Nephron (organoid): ENCODE results near the gene SPON1.

Experiments used
- H3K27ac Mint-ChIP-seq, 3 experiments: 2 replicates each; pipeline ENCODE4 v1.8.0; 2020; ENCODE audit warnings: mixed read lengths in 3 of 3, mild to moderate bottlenecking in 2 of 3, moderate library complexity in 1 of 3
- H3K27me3 Mint-ChIP-seq: 2 replicates; pipeline ENCODE4 v1.8.0; 2021; ENCODE audit warnings: low read depth, mild to moderate bottlenecking, moderate library complexity, mixed read lengths
- H3K36me3 Mint-ChIP-seq: 2 replicates; pipeline ENCODE4 v1.8.0; 2020; ENCODE audit warnings: low read depth, mixed read lengths
- H3K4me1 Mint-ChIP-seq: 2 replicates; pipeline ENCODE4 v1.8.0; 2020; ENCODE audit warnings: mixed read lengths
- H3K4me3 Mint-ChIP-seq, 3 experiments: 2 replicates each; pipeline ENCODE4 v1.8.0; 2020; ENCODE audit warnings: mild to moderate bottlenecking in 3 of 3, mixed read lengths in 3 of 3, moderate library complexity in 2 of 3
- H3K9me3 Mint-ChIP-seq: 2 replicates; pipeline ENCODE4 v1.8.0; 2020; ENCODE audit warnings: mixed read lengths
- TF ChIP-seq, protein P1 (sequence below), 3 experiments: fragments of 200-600 bp; sonication (generic); IDR thresholded peaks; one replicate each; pipeline ENCODE4 v1.5.0; 2021; ENCODE audit warnings: antibody characterized with exemption in 3 of 3; ENCODE audit not compliant: unreplicated experiment in 3 of 3

Gene SPON1

DNA sequence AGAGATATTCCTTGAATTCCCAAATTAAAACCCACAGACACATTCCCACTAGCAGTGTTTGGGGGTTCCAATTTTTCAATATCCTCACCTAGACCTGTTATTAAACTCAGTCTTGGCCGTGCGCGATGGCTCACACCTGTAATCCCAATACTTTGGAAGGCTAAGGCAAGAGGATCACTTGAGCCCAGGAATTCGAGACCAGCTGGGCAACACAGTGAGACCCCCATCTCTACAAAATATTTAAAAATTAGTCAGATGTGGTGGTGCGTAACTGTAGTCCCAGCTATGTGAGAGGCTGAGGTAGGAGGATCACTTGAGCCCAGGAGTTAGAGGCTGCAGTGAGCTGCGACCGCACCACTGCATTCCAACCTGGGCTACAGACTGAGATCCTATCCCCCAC lies 343.1 kb downstream of the SPON1 start:
- H3K27me3 Mint-ChIP-seq: no peaks in the 10 kb centered on the region
- H3K36me3 Mint-ChIP-seq: no peaks in the 10 kb centered on the region
- H3K27ac Mint-ChIP-seq: peak overlapping the region; percentile 65 to 78 (median 66)
- TF ChIP-seq, protein P1, sequence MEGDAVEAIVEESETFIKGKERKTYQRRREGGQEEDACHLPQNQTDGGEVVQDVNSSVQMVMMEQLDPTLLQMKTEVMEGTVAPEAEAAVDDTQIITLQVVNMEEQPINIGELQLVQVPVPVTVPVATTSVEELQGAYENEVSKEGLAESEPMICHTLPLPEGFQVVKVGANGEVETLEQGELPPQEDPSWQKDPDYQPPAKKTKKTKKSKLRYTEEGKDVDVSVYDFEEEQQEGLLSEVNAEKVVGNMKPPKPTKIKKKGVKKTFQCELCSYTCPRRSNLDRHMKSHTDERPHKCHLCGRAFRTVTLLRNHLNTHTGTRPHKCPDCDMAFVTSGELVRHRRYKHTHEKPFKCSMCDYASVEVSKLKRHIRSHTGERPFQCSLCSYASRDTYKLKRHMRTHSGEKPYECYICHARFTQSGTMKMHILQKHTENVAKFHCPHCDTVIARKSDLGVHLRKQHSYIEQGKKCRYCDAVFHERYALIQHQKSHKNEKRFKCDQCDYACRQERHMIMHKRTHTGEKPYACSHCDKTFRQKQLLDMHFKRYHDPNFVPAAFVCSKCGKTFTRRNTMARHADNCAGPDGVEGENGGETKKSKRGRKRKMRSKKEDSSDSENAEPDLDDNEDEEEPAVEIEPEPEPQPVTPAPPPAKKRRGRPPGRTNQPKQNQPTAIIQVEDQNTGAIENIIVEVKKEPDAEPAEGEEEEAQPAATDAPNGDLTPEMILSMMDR (IDR thresholded peaks at IDR 0.05; ENCODE audit: unreplicated experiment in 3 of 3): no peak
- H3K9me3 Mint-ChIP-seq: no peaks in the 10 kb centered on the region
- no peak overlapping the region for H3K4me3 Mint-ChIP-seq
- H3K4me1 Mint-ChIP-seq: peaks cover 27% of the 10 kb centered on the region

DNA sequence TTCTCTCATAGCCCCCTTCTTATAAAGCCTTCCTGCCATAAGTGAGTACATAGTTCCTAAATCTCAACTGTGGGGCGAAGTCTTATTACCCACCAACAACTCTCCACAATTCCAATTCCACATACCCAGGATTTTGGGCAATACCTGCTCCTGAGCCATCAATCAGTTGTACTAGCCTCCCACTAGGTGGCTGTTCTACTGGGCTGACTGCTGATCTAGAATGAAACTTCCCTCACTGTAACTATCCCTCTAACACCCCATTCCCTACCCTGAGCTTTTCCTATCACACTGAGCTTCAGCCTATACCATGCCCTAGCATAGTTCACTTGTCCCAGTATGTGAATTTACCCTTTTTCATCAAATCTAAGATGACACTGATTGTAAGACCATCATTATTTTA lies 344.0 kb downstream of the SPON1 start:
- TF ChIP-seq, protein P1 (IDR thresholded peaks at IDR 0.05; ENCODE audit: unreplicated experiment in 3 of 3): no peak
- Mint-ChIP-seq H3K4me1 (peaks cover 27% of the 10 kb centered on the region), H3K36me3 (no peaks in the 10 kb centered on the region), H3K27me3 (no peaks in the 10 kb centered on the region), H3K9me3 (no peaks in the 10 kb centered on the region), H3K4me3 (no peak overlapping the region), H3K27ac (peak overlapping the region; percentile 53 to 73 (median 70))

DNA sequence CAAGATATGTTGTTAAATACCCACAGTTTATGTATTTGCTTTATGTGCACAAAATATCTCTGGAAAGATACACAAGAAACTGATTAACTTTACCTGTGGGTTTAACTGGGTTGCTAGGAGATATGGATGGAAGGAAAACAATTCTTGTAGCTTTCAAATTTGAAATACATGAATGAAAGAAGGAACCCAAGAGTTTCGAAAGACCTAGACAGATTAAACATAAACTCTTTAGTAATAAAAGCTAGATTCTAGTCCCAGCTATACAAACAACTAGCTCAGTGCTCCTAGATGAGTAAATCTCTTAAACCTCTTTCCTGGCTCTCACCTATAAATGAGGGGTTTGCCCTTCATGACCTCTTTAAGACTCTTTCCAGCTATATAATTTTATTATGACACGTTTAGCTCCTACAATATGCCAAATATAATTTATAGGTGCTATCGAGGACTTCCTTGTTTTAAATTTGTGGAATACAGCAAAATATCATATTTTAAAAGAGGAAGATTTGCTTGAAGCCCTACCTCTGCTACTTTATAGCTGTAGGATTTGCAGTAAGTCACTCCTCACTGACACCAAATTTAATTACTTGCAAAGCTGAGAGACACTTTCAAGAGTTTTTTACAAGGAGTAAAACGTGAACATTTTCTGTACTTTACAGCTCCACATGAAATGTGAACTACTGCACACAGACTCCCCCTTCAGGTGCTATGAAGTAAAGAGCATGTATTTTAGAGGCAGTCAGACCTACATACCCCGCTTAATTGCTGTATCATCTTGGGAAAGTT lies 345.8 kb downstream of the SPON1 start:
- no peak overlapping the region for H3K4me3 Mint-ChIP-seq
- H3K27ac Mint-ChIP-seq: peak overlapping the region in 1 of 3 experiments; percentile 19
- TF ChIP-seq, protein P1 (IDR thresholded peaks at IDR 0.05; ENCODE audit: unreplicated experiment in 3 of 3): peak; percentile 52 to 68 (median 59)
- H3K4me1 Mint-ChIP-seq: peaks cover 23% of the 10 kb centered on the region
- no peaks in the 10 kb centered on the region for H3K27me3 Mint-ChIP-seq
- no peaks in the 10 kb centered on the region for H3K36me3 Mint-ChIP-seq
- H3K9me3 Mint-ChIP-seq: no peaks in the 10 kb centered on the region

DNA sequence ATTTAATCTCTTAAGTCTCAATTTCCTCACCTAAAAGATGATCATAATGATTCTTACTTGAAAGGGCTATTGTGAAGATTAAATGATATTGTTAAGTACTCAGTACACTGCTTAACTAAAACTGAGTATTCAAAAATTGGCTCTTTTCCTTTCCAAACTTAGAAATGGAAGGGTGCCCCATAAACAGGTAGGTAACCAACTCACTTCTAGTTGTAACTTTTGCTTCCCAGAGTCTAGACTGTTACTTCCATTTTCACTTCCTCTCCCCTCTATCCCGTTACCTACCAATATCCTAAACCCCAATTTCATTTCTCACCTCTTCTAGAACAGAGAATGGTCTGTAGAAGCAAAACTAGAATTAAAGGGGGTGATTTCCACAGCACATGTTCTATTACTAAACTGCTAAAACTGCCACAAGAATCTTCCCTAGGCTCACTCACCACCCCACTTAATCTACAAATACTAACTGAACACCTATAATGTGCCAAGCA lies 346.4 kb downstream of the SPON1 start:
- Mint-ChIP-seq H3K9me3 (no peaks in the 10 kb centered on the region), H3K36me3 (no peaks in the 10 kb centered on the region), H3K4me3 (no peak overlapping the region), H3K27ac (no peak overlapping the region), H3K4me1 (peaks cover 23% of the 10 kb centered on the region), H3K27me3 (no peaks in the 10 kb centered on the region)
- TF ChIP-seq, protein P1 (IDR thresholded peaks at IDR 0.05; ENCODE audit: unreplicated experiment in 3 of 3): no peak

DNA sequence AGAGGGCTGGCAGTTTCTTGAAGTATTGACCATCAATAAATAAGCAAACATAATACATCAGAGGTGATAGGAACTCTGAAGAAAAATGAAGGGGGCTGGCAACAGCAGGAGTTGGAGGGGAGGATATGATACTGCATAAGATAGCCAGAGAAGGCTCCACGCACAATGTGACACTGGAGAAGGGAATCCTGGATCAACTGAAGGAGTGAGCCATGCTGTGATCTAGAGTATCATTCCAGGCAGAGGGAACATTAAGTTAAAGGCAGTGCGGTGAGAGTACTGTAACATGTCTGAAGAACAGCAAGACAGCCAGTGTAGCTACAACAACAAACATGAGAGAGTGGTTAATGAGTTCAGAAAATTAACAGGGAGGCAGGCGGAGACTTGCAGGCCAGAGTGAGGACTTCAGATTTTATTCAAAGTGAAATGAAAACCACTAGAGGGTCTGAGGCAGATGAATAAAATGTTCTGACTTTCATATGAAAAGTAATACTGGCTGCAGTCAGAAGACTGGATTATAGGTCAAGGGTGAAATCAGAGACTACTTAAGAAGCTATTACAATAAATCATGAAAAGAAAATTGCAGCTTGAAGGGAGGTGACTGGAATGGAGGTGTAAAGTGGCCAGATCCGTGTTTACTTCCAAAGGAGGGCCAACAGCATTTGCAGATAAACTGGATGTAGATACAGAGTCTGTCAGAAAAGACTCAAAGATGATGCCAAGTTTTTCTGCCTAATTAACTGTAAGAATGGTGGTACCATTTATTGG lies 347.1 kb downstream of the SPON1 start:
- Mint-ChIP-seq H3K4me3 (no peak overlapping the region), H3K27me3 (no peaks in the 10 kb centered on the region), H3K36me3 (no peaks in the 10 kb centered on the region), H3K27ac (no peak overlapping the region), H3K9me3 (no peaks in the 10 kb centered on the region), H3K4me1 (peaks cover 21% of the 10 kb centered on the region)
- TF ChIP-seq, protein P1 (IDR thresholded peaks at IDR 0.05; ENCODE audit: unreplicated experiment in 3 of 3): no peak
